ENCODE data around the gene RIPOR2. TPM values are rescaled to one million over a fixed set of nuclear protein-coding genes. Genes with fewer than 3 reads are reported as not detected.

RIPOR2 gene
- total RNA-seq, 1 donor from 2014 or later: 49.0 TPM

GRCh38 chr6:24963339-24963738, 27.6 kb upstream of the RIPOR2 start:
- intact Hi-C loops (cut with DNase I): no loop called here
- Histone ChIP-seq H3K4me1 (no peaks in the 10 kb centered on the region), H3K36me3 (no peaks in the 10 kb centered on the region), H3K27me3 (no peaks in the 10 kb centered on the region), H3K9me3 (no peaks in the 10 kb centered on the region), H3K27ac (no peak overlapping the region), H3K4me3 (no peak overlapping the region)
- DNase-seq (ENCODE audit: low spot score in 2 of 2): no peak
- no peak for TF ChIP-seq CTCF (IDR thresholded peaks at IDR 0.05)

- no peaks in the 10 kb centered on the region for H3K36me3 ChIP-seq
- H3K4me1 ChIP-seq: no peaks in the 10 kb centered on the region
- intact Hi-C loops (cut with DNase I): no loop called here
- no peak for TF ChIP-seq CTCF (IDR thresholded peaks at IDR 0.05)
- H3K4me3 ChIP-seq: no peak overlapping the region
- DNase-seq (ENCODE audit: low spot score in 2 of 2): no peak
- no peaks in the 10 kb centered on the region for H3K27me3 ChIP-seq
- H3K9me3 ChIP-seq: no peaks in the 10 kb centered on the region
- H3K27ac ChIP-seq: no peak overlapping the region
Measured at GRCh38 chr6:24961852-24962251, 26.1 kb upstream of the RIPOR2 start.

- Histone ChIP-seq H3K9me3 (no peaks in the 10 kb centered on the region), H3K27me3 (no peaks in the 10 kb centered on the region)
Measured at GRCh38 chr6:24960991-24961475, 25.3 kb upstream of the RIPOR2 start.

GRCh38 chr6:24959319-24959718, 23.6 kb upstream of the RIPOR2 start:
- TF ChIP-seq CTCF (IDR thresholded peaks at IDR 0.05): no peak
- Histone ChIP-seq H3K4me1 (no peaks in the 10 kb centered on the region), H3K9me3 (no peaks in the 10 kb centered on the region), H3K4me3 (no peak overlapping the region), H3K27me3 (no peaks in the 10 kb centered on the region), H3K27ac (no peak overlapping the region), H3K36me3 (no peaks in the 10 kb centered on the region)
- intact Hi-C loops (cut with DNase I): no loop called here
- DNase-seq (ENCODE audit: low spot score in 2 of 2): no peak

More at GRCh38 chr6:24960991-24961475, 25.3 kb upstream of the RIPOR2 start:
- Histone ChIP-seq H3K36me3 (no peaks in the 10 kb centered on the region), H3K4me1 (no peaks in the 10 kb centered on the region), H3K4me3 (no peak overlapping the region), H3K27ac (no peak overlapping the region)
- TF ChIP-seq CTCF (IDR thresholded peaks at IDR 0.05): no peak
- DNase-seq (ENCODE audit: low spot score in 2 of 2): no peak
- intact Hi-C loops (cut with DNase I): no loop called here

- TF ChIP-seq CTCF (IDR thresholded peaks at IDR 0.05): no peak
- H3K4me3 ChIP-seq: no peak overlapping the region
- intact Hi-C loops (cut with DNase I): no loop called here
- no peak overlapping the region for H3K27ac ChIP-seq
- no peaks in the 10 kb centered on the region for H3K36me3 ChIP-seq
- no peaks in the 10 kb centered on the region for H3K4me1 ChIP-seq
- no peaks in the 10 kb centered on the region for H3K9me3 ChIP-seq
- H3K27me3 ChIP-seq: no peaks in the 10 kb centered on the region
- no peak for DNase-seq (ENCODE audit: low spot score in 2 of 2)
Measured at GRCh38 chr6:24957199-24957598, 21.4 kb upstream of the RIPOR2 start.

- no peaks in the 10 kb centered on the region for H3K27me3 ChIP-seq
- H3K36me3 ChIP-seq: no peaks in the 10 kb centered on the region
- intact Hi-C loops (cut with DNase I): no loop called here
- H3K4me1 ChIP-seq: no peaks in the 10 kb centered on the region
- no peak overlapping the region for H3K4me3 ChIP-seq
- no peak for DNase-seq (ENCODE audit: low spot score in 2 of 2)
- no peak overlapping the region for H3K27ac ChIP-seq
- no peaks in the 10 kb centered on the region for H3K9me3 ChIP-seq
- no peak for TF ChIP-seq CTCF (IDR thresholded peaks at IDR 0.05)
Measured at GRCh38 chr6:24953726-24954125, 18.0 kb upstream of the RIPOR2 start.

Data from ascending aorta (tissue), 2 donors.